GM21528 (cell line): ENCODE results near the gene NIPBL.
A peak's percentile ranks its signal among the peaks of the same experiment; 100 is the strongest.
"Not testable (repeated sequence)": the region's sequence is repeated elsewhere in the genome, so short reads cannot be mapped to it uniquely, and the experiment has no call there.

Experiments used
- ATAC-seq: cut with Tn5 transposase; IDR thresholded peaks from one replicate; pipeline ENCODE4 v1.9.1; 2021; ENCODE audit warnings: mild to moderate bottlenecking, moderate library complexity; ENCODE audit not compliant: unreplicated experiment, low FRiP score

Gene NIPBL

DNA sequence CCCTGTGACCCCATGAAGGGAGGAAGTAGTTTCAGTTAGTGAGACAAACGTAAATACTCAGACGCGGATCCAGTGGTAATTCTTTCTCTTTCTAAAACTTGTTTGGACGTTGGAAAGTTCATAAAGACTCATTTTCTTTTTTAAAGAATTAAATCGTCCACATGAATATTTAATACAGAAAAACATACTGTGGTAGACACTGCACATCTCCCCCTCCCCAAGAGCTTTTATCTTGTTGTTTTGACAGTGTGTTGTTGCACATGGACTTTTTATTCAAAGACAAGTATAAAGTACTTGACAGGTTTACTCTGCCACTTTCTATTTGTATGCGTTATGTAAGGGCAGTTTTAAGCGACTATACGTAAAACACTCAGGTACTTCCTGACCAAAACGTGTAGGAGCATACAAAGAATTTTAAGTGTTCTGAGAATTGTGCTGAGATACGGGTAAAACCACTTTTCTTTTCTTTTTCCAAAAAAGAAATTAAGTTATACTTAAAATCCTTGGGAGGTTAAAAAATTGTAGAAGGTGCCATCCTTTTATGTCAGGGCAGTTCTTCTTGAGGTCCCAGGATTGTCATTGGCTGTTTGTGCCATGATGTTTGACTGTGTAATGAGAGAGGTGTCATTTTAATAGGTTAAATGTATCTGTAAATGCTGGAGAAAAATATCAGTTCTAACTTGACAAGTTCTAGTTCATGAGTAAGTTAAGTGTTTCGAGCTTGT lies 1.3 kb downstream of the NIPBL start:
- ATAC-seq, result no peak

DNA sequence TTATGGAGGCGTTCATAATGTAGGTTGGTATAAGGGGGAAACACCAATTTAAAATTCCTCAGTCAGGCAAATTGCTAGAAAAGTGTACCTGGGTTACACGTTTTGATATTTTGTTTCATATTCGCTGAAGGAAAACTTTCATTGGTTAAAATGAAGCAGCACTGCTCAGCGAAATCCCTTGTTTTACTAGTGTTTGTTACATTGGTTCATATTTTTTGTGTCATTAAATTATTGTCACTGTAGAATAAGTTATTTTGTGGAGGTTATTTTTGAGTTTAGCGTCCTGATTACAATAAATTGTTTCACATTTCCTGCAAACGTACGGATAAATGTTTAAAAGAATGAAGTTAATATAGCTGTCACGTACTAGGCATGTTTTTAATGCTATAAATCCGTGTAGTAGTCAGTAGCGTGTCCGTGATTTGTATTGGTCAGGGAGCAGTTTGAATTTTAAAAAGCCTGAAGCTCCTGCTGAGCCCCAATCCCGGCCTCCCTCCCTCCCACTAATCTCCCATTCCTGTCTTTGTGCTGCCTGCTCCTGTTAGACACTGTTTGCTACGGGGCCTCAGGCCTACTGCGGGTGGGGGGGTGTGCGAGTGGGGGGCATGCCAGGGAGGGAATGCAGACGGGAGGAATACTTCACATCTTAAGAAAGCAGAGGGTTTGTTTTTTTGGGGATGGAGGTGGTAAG lies 2.0 kb downstream of the NIPBL start:
- no peak for ATAC-seq

DNA sequence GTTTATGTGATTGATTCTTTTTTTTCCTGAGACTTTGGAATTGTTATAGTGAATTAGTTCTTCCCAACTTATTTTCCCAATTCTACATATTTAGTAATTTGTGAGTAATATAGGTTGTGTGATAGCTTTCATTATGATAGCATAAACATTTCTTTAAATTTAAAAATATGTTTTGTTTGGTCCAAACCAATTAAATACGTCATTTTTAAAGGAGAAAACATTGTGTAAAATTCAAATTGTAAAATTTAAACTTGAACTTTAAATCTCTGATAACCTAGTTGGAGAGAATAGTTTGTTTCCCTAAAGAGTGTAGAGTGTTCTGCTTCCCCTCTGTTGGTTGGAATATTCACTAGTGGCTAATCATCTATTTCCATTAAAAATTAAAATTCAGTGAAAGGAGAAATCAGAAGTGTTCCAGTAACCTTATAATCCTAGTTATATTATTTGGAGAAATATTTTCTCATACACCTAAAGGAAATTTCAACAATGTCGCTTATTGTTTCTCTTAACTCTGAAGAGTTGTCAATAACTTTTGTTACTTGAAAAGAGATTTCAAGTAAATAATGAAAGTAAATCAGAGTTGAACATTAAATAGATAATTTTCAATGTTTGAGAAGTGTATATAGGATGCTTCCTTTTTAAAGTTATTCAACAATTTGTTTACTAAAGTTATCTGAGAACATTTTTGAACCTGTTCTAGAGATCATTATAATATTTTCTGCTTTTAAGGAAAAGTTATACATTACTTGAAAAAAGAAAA lies 2.9 kb downstream of the NIPBL start:
- ATAC-seq, result no peak

DNA sequence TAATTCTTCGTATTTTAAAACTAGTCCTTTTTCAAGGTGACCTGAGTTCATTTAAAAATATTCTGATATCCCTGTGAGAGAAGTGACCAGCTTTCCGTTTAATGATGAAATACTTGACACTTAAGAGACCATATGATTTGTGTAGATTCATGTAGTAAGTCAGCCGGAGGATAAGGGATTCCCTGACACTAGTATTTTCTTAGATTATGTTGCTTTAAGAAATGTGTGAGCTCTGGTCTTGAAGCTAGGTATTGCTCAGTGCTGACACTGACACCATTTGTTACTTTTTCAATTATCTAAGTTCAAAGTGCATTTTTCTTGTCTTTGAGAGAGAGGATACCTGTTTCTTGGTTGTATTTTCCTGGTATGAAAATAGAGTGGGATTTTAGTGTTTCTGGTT lies 4.2 kb downstream of the NIPBL start:
- ATAC-seq, result no peak

DNA sequence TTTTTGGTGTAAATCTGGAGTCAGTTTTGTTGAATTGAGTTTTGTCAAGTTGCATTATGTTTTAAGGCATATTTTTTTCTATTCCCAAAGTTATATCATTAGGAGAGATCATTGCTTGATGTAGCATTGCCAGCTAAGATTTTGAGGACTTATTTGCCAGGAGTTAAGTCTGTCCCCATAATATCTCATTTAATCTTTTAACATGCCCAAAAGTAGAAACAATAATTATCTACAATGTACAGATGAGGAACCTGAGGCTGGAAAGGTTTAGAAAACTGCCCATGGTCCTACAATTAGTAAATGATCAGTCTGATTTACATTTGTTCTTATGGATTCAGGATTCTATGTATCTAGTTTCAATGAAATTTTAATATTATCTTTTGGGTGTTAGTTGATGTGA lies 4.7 kb downstream of the NIPBL start:
- no peak for ATAC-seq

DNA sequence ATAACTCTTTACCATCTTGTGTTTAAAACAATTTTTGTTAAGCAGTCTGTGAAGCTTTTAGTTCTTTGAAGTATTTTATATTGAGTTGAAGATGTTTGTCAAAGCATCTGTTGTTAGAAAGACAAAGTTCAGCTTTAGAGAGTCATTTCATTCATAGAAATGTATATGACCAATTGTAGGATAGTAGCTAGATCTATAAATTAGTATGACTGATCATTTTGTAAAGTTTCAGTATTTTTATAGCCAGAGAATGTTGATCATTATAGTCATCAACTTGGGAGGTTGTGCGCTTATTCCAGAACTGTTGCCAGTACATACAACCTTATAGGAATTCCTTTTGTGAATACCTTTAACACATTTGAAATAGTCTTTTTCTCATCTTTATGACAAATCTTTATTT lies 5.2 kb downstream of the NIPBL start:
- ATAC-seq, result no peak

DNA sequence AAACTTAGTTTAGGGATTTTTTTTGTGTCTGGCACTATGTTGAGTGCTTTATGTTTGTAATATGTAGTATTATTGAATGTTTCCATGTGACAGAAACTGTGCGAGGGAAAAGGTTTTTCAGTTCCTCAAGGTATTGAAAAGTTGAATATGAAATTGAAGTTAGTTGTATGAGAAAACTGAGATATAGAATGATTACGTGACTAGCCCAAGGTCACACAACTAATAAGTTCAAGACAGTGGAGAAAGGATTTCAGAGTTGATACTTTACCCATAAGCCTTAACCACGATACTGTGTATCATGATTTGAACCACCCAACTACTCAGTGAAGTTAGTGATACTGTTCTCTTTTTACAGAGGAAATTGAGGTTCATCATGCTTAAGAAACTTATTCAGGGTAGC lies 5.7 kb downstream of the NIPBL start:
- peak; percentile 45 for ATAC-seq

DNA sequence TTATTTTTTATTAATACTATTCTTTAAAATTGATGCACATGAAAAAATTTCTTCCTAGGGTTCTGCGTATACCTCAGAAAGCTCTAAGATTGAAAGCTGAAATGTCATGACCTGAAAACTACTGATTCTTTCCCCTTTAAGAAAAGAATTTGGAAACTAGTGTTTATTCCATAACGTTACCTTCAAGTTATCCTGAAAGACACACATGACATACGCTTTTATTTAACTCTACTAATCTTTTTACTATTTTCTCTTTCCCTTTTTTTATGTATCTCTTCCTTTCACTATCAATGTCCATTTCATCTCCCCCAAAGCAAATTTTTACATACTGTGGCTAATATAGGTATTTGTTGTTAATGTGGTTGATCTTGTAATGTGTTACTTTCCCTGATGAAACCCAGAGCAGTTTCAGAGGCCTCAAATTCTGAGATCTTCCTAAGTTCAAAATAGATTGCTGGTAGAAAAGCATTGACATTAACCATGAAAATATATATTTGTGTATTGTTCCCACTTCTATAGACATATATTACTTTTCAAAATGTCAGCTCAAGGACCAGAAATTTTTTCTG lies 7.4 kb downstream of the NIPBL start:
- ATAC-seq, result no peak

DNA sequence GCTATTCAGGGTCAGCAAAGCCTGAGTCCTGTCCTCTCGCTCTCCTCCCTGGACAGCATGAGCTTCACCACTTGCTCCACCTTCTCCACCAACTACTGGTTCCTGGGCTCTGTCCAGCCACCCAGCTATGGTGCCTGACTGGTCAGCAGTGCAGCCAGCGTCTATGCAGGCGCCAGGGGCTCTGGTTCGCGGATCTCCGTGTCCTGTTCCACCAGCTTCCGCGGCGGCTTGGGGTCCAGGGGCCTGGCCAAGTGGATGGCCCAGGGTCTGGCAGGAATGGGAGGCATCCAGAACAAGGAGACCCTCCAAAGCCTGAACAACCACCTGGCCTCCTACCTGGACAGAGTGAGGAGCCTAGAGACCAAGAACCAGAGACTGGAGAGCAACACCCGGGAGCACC lies 8.6 kb downstream of the NIPBL start:
- ATAC-seq, result no peak

DNA sequence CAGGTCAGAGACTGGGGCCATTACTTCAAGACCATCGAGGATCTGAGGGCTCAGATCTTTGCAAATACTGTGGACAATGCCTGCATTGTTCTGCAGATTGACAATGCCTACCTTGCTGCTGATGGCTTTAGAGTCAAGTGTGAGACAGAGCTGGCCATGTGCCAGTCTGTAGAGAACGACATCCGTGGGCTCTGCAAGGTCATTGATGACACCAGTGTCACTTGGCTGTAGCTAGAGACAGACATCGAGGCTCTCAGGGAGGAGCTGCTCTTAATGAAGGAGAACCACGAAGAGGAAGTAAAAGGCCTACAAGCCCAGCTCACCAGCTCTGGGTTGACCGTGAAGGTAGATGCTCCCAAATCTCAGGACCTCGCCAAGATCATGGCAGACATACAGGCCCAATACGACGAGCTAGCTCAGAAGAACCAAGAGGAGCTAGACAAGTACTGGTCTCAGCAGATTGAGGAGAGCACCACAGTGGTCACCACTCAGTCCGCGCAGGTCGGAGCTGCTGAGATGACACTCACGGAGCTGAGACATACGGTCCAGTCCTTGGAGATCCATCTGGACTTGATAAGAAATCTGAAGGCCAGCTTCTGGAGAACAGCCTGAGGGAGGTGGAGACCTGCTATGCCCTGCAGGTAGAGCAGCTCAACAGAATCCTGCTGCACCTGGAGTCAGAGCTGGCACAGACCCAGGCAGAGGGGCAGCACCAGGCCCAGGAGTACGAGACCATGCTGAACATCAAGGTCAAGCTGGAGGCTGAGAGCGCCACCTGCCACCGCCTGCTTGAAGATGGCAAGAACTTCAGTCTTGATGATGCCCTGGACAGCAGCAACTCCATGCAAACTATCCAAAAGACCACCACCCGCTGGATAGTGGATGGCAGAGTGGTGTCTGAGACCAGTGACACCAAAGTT lies 9.3 kb downstream of the NIPBL start:
- ATAC-seq, result no peak

DNA sequence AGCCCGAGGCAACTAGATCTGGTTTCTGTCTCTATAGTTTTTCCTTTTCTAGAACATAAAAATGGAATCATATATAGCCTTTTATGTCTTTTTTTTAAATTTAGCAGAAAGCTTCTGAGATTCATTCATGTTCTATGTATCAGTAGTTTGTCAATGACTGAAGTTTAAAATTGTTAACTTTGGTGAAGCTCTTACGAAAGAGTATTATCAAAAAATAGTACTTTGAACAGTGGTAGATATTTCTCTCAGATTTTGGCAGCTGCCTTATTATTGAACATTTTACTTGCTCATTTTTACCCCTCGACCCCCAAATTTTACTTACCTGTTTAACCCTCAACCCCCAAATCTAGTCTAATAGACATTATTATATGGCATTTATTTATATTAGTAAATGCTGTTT lies 10.2 kb downstream of the NIPBL start:
- no peak for ATAC-seq

DNA sequence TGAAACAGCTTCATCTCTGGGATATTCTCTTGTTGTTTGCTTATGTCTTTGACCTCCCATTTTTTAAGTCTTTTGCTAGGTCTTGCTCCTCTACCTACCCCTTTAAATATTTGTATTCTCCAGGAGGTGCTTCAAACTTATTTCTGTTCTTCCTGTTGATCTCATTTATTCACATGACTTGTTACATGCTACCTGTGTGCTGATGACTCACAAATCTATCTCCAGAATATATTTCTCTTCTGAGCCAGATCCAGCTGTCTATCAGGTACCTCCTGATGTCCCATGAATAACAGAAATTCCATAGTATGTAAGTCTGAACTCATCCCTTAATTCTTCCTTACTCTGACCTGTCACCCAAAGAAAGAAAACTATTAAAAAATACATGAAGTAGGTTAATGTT lies 11.0 kb downstream of the NIPBL start:
- ATAC-seq, result no peak

DNA sequence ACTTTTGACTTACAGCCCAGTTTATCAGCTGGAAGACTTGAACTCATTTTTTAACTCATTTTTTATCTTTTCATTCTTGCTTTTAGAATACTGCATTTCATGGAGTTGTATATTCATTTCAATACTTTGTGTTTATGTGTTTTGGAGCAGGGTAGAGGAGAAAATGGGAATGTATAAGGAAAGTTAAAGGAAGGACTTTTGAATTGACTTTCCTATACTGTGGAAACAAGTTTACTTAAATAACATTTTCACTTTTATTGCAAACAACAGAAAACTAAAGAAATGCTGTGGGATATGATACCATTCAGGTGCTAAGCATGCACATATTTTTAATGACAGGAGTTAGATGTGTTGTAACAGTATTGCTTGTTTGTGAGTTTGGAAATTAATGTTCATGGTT lies 11.7 kb downstream of the NIPBL start:
- ATAC-seq, result no peak

DNA sequence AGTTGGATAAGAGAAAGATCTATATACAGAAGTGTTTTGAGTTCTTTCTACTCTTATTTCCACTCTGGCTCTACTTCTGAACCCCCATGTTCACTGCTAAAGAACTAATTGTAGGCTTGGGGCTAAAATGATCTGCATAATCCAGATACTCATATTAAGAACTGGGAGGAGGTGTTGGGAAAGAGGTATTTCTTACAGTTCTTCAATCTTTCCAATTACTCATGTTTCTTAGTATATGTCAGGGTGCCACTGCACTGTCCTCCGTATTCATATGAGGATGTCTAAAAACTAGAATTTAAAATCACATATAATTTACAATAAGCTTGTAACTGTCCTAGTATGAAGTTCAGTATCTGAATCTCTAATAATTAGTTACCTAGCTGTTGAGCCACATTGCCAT lies 12.7 kb downstream of the NIPBL start:
- ATAC-seq, result no peak

DNA sequence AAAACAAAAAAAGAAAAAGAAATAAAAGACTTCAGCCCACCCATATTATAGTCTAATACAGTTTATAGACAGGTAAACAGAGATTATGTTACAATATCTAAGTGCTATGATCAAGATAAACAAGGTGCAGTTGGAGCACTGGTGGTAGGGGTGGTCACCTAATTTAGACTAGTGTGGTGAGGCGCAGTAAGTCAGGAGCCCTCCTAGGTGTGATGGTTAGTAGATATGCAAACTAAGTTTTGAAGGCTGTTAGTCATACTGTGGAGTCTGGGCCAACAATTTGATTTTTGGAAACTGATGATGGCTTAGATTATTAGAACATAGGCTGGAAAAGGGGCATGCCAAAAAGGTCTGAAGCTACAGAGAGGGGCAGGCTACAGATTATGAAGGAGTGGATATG lies 14.7 kb downstream of the NIPBL start:
- no peak for ATAC-seq

DNA sequence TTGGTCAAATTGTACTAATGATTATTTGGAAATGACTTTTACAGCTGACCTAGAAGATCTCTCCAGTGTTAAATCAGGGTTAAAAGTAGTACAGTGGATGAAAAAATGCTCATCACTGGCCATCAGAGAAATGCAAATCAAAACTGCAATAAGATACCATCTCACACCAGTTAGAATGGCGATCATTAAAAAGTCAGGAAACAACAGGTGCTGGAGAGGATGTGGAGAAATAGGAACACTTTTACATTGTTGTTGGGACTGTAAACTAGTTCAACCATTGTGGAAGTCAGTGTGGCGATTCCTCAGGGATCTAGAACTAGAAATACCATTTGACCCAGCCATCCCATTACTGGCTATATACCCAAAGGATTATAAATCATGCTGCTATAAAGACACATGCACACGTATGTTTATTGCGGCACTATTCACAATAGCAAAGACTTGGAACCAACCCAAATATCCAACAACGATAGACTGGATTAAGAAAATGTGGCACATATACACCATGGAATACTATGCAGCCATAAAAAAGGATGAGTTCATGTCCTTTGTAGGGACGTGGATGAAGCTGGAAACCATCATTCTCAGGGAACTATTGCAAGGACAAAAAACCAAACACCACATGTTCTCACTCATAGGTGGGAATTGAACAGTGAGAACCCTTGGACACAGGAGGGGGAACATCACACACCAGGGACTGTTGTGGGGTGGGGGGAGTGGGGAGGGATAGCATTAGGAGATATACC lies 15.7 kb downstream of the NIPBL start:
- not testable (repeated sequence) for ATAC-seq

DNA sequence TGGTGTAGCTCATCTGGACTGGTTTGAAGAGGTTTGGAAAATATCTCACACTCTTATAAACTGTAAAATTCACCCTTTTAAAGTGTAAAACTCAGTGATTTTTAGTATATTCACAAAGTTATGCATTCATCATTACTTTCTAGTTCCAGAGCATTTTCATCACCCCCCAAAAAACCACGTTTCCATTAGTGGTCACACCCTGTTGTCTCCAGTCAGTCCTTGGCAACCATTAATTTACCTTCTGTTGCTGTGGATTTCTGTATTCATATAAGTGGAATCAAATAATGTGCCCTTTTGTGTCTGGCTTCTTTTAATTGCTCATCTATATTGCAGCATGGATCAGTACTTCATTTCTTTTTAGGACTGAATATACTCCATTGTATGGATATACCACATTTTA lies 18.4 kb downstream of the NIPBL start:
- ATAC-seq, result no peak

DNA sequence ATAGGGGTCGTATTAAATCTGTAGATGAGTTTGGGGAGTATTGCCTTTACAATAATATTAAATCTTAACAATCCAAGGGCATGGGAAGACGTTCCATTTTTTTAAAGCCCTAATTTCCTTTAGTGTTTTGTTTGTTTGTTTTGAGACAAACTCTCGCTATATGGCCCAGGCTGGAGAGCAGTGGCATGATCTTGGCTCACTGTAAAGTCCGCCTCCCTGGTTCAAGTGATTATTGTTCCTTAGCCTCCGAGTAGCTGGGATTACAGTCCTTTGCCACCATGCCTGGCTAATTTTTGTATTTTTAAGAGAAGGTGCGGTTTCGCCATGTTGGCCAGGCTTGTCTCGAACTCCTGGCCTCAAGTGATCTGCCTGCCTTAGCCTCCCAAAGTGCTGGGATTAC lies 19.9 kb downstream of the NIPBL start:
- ATAC-seq, result no peak

DNA sequence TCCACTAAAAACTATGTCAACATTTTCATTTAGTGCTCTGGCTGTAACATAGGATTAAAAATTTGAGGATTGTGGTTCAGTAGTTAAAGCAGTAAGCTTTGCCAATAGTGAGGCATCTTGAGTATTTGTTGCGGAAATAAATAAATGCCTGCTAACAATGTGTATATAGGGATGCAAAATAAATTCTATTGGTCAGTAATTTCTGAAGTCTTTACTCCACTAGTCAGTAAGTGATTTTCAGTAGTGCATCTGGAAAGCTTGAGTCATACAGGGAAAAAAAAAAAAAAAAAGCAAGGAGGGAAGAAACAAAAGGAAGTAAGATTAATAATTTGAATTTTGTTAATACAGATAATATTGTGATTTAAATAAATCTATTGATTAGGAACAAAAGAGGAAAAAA lies 21.0 kb downstream of the NIPBL start:
- ATAC-seq, result no peak

DNA sequence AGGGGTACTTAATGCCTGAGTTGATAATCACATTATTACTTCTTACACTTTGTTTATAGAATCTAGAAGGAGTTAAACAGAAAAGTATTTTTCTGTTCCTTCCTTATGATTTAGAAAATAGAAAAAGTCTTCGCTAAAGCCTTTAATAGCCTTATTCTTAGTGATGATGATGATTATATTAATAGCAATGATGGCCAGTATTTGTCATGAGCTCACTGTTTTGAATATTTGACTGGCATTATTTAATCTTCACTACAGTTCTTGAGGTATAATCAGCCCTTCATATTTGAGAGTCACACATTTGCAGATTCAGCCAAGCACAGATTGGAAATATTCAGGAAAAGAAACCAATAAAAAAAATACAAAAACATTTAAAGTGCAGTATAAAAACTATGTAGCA lies 23.3 kb downstream of the NIPBL start:
- no peak for ATAC-seq
